Measurements from ENCODE around the gene ATP8B3.

DNA sequence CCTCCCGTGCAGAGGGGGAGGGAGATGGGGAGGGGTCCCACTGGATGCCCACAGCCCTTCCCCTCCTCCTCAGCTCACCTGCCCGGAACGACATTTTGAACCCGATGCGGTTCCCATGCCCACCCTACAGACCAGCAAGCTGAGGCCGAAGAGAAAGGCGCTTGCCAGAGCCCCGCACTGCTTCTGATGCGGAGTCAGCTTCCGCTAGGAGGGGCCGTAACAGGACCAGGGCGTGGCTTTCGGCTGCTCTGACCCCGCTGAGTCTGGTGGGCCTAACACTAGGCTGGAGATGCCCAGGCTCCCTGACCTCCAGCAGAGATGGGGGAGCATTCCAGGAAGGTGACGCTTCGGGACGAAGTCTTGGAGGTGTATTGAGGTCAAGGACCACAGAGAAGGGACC lies 52.1 kb downstream of the ATP8B3 start:
- no peak for TF ChIP-seq CTCF (IDR thresholded peaks at IDR 0.05)
- TF ChIP-seq POLR2A (IDR thresholded peaks at IDR 0.05), result no peak
